ENCODE measurements around the gene TXNDC17.
"Not testable (repeated sequence)": the region's sequence is repeated elsewhere in the genome, so short reads cannot be mapped to it uniquely, and the experiment has no call there.

Gene TXNDC17

DNA sequence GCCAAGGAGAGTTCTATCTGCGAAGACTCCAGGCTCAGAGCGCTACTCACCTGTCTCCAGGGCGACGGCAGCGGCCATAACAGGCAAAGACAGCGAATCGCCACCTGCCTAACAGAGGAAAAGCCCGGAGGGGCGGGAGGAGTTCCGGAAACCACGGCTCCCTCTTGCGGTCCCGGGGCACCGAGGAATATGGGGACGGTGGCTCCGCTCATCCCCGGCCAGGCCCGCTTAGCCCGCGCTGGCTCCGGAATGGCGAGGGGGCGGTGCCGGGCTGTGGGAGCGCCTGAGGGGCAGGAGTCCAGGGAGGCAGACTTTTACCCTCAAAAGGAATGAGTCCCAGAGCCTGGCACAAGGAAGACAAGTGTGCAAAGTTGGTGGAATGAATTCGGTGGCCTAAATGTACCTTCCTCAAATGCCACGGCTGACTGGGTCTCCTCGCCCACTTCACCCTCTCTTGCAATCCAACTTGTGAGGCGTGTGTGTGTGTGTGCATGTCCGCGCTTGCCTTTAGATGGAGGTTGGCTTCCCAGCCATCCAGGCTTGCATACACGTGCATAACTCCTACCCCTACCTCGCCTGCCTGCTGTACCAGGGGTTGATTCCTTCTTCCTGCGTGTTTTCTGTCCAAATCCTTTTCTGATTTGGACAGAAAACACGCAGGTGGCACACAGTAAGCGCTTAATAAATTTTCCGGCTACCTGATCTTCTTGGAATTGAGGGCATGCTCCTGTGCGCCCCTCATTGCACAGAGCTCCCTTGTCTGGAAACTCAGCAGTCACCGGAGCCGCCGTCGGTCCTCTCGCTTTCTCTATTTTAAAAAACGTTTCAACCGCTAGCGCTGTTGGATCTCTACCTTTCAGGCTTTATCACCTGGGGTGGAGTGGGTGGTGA lies 14.2 kb downstream of the TXNDC17 start:
- H3K27me3 ChIP-seq (replicated peaks in 2 of 5; ENCODE audit: control insufficient read depth in 4 of 5, insufficient read depth in 5 of 5, low read length in 4 of 5) = peaks cover 0 to 36% (median 20%) of the 10 kb centered on the region in 5 experiments
- H3K4me1 ChIP-seq (ENCODE audit: control extremely low read depth in 1 of 4, control insufficient read depth in 4 of 4, insufficient read depth in 4 of 4, low read length in 3 of 4) = peaks cover 12 to 48% (median 42%) of the 10 kb centered on the region in 4 experiments
- ChIA-PET POLR2A (no interaction called here), CTCF (no interaction called here)
- no peak overlapping the region for H3K27ac ChIP-seq (ENCODE audit: insufficient read depth in 1 of 2, low read depth in 1 of 2, low read length in 2 of 2, poor library complexity in 1 of 2, severe bottlenecking in 2 of 2)
- peak in 1 of 3 donors; percentile 36 for DNase-seq
- H3K9me3 ChIP-seq (ENCODE audit: control extremely low read depth in 1 of 5, control insufficient read depth in 4 of 5, insufficient read depth in 2 of 5, low read depth in 1 of 5, low read length in 4 of 5) = no peaks in the 10 kb centered on the region
- WGBS (ENCODE audit: insufficient coverage) = 50% methylated on average over 38 of the region's 46 CpGs
- peak overlapping the region in 2 of 7 experiments; percentile 23 to 46 for H3K4me3 ChIP-seq (ENCODE audit: control insufficient read depth in 1 of 7, extremely low read depth in 1 of 7, insufficient read depth in 4 of 7, low read depth in 2 of 7, low read length in 6 of 7)
- no peaks in the 10 kb centered on the region for H3K36me3 ChIP-seq (ENCODE audit: control insufficient read depth in 4 of 4, insufficient read depth in 4 of 4, low read length in 3 of 4)

DNA sequence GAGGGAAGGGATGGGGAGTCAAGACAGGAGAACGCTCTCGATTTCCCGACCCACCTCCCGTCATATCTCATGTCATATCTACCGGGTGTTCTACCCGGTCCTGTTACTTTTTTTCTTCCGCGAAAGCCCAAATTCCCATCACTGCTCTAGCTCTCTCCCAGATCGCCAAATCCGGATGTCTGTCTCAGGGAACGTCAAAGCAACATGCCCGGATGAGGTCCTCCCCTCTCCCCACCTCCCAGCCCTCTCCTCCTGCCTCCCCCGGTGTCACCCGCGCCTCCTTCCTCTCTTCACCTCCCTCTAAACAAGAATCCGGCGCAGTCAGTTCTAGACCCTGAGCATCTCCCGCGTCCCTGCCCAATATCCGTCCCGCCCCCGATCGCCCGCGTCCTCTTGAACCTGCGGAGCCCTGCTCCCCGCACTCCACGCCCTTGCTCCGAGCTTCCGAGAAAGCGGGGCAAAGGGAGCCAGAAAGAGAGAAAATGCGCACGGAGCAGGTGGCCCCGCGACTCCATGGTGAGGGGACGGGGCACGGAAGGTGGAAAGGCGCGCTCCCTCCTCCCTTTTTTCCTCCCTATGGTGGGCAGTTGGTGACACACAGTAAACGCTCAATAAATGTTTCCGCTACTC lies 15.0 kb downstream of the TXNDC17 start:
- peaks cover 7 to 51% (median 42%) of the 10 kb centered on the region in 4 experiments for H3K4me1 ChIP-seq (ENCODE audit: control extremely low read depth in 1 of 4, control insufficient read depth in 4 of 4, insufficient read depth in 4 of 4, low read length in 3 of 4)
- 7% methylated on average over 4 of the region's 41 CpGs for WGBS (ENCODE audit: insufficient coverage)
- DNase-seq; H3K9me3 ChIP-seq (ENCODE audit: control extremely low read depth in 1 of 5, control insufficient read depth in 4 of 5, insufficient read depth in 2 of 5, low read depth in 1 of 5, low read length in 4 of 5); H3K27ac ChIP-seq (ENCODE audit: insufficient read depth in 1 of 2, low read depth in 1 of 2, low read length in 2 of 2, poor library complexity in 1 of 2, severe bottlenecking in 2 of 2); POLR2A ChIA-PET; H3K36me3 ChIP-seq (ENCODE audit: control insufficient read depth in 4 of 4, insufficient read depth in 4 of 4, low read length in 3 of 4); CTCF ChIA-PET: not testable (repeated sequence)
- peaks cover 0 to 36% (median 20%) of the 10 kb centered on the region in 5 experiments for H3K27me3 ChIP-seq (replicated peaks in 2 of 5; ENCODE audit: control insufficient read depth in 4 of 5, insufficient read depth in 5 of 5, low read length in 4 of 5)
- H3K4me3 ChIP-seq (ENCODE audit: control insufficient read depth in 1 of 7, extremely low read depth in 1 of 7, insufficient read depth in 4 of 7, low read depth in 2 of 7, low read length in 6 of 7) = peak overlapping the region in 3 of 7 experiments; percentile 4 to 48 (median 46)

DNA sequence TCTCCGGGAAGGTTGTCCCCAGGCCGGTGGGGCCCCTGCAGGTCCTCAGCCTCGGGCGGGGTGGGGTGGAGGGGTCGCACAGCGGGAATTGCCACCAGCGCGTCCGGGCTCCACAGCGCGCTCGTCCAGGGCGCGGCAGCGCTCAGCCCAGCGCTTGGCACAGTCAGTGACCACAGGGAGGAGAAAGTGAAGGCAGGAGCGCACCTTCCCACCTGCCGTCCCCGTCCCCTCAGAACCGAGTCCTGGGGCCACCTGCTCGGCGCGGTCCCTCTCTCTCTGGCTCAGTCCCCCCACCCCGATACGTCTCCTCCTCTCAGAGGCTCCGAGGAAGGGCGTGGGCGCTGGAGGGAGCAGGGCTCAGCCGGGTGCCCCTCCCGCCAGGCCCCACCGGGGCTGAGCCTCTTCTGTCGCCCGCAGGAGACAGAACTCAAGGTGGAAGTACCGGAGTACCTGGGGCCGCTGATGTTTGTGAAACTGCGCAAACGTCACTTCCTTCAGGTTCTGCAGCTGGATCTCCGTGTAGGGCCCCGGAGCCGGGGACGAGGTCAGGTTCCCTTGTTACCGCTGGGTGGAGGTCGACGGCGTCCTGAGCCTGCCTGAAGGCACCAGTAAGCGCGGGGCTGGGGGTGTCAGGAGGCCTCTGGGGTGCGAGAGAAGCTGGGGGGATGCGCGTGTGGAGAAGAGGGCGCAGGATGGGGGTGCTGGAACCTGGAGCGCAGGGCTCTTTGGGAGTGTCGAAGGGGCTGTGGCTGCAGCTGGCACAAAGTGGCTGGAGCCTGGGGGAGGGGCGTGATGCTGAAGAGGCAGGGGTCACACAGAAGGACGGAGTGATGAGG lies 16.2 kb downstream of the TXNDC17 start:
- peak in 2 of 3 donors; percentile 66 to 78 for DNase-seq
- CTCF ChIA-PET; POLR2A ChIA-PET; H3K36me3 ChIP-seq (ENCODE audit: control insufficient read depth in 4 of 4, insufficient read depth in 4 of 4, low read length in 3 of 4); H3K27ac ChIP-seq (ENCODE audit: insufficient read depth in 1 of 2, low read depth in 1 of 2, low read length in 2 of 2, poor library complexity in 1 of 2, severe bottlenecking in 2 of 2); H3K9me3 ChIP-seq (ENCODE audit: control extremely low read depth in 1 of 5, control insufficient read depth in 4 of 5, insufficient read depth in 2 of 5, low read depth in 1 of 5, low read length in 4 of 5): not testable (repeated sequence)
- peaks cover 13 to 52% (median 46%) of the 10 kb centered on the region in 4 experiments for H3K4me1 ChIP-seq (ENCODE audit: control extremely low read depth in 1 of 4, control insufficient read depth in 4 of 4, insufficient read depth in 4 of 4, low read length in 3 of 4)
- peak overlapping the region in 5 of 7 experiments; percentile 32 to 63 (median 50) for H3K4me3 ChIP-seq (ENCODE audit: control insufficient read depth in 1 of 7, extremely low read depth in 1 of 7, insufficient read depth in 4 of 7, low read depth in 2 of 7, low read length in 6 of 7)
- WGBS (ENCODE audit: insufficient coverage) = 10% methylated on average over 20 of the region's 55 CpGs
- peaks cover 0 to 36% (median 20%) of the 10 kb centered on the region in 5 experiments for H3K27me3 ChIP-seq (replicated peaks in 2 of 5; ENCODE audit: control insufficient read depth in 4 of 5, insufficient read depth in 5 of 5, low read length in 4 of 5)

DNA sequence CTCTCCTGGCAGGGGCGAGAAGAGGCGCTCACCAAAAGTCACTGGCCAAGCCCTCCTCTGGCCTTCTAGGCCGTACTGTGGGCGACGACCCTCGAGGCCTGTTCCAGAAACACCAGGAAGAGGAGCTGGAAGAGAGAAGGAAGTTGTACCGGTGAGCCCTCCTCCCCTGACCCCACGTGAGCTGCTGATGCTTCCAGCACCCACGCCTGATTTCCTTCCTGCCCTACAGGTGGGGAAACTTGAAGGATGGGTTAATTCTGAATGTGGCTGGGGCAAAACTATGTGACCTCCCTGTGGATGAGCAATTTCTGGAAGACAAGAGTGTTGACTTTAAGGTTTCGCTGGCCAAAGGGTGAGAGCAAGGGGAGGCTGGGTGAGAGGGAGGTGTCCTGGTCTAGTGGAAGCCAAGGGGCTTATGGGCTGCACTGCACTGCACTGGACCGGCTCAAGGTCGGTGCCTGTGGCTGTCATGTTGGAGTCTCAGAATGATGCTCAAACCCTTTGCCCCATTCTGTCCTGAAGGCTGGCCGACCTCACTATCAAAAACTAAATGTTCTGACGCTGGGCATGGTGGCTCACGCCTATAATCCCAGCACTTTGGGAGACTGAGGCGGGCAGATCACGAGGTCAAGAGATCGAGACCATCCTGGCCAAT lies 16.9 kb downstream of the TXNDC17 start:
- CTCF ChIA-PET = no interaction called here
- peak overlapping the region in 4 of 7 experiments; percentile 31 to 63 (median 56) for H3K4me3 ChIP-seq (ENCODE audit: control insufficient read depth in 1 of 7, extremely low read depth in 1 of 7, insufficient read depth in 4 of 7, low read depth in 2 of 7, low read length in 6 of 7)
- peaks cover 7 to 49% (median 42%) of the 10 kb centered on the region in 4 experiments for H3K4me1 ChIP-seq (ENCODE audit: control extremely low read depth in 1 of 4, control insufficient read depth in 4 of 4, insufficient read depth in 4 of 4, low read length in 3 of 4)
- no peak for DNase-seq
- H3K27ac ChIP-seq (ENCODE audit: insufficient read depth in 1 of 2, low read depth in 1 of 2, low read length in 2 of 2, poor library complexity in 1 of 2, severe bottlenecking in 2 of 2) = no peak overlapping the region
- POLR2A ChIA-PET = no interaction called here
- H3K27me3 ChIP-seq (replicated peaks in 2 of 5; ENCODE audit: control insufficient read depth in 4 of 5, insufficient read depth in 5 of 5, low read length in 4 of 5) = peaks cover 0 to 36% (median 19%) of the 10 kb centered on the region in 5 experiments
- H3K36me3 ChIP-seq (ENCODE audit: control insufficient read depth in 4 of 4, insufficient read depth in 4 of 4, low read length in 3 of 4) = no peaks in the 10 kb centered on the region
- H3K9me3 ChIP-seq (ENCODE audit: control extremely low read depth in 1 of 5, control insufficient read depth in 4 of 5, insufficient read depth in 2 of 5, low read depth in 1 of 5, low read length in 4 of 5) = no peaks in the 10 kb centered on the region
- 79% methylated on average over 14 of the region's 18 CpGs for WGBS (ENCODE audit: insufficient coverage)

DNA sequence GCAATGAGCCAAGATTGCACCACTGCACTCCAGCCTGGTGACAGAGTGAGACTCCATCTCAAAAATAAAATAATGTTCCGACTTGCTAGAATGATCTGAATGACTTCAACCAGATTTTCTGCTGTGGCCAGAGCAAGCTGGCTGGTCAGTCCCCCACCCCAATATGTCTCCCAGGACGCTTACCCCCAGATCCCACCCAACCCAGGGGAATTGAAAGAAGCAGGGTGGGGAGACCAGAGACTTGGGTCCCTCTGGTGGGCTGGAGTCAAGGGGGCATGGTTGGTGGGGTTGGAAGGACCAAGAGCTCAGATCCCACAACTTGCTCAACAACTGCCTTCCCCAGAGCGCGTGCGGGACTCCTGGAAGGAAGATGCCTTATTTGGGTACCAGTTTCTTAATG lies 17.6 kb downstream of the TXNDC17 start:
- WGBS (ENCODE audit: insufficient coverage) = no CpG with 5 or more reads among the region's 5 CpGs
- CTCF ChIA-PET; H3K9me3 ChIP-seq (ENCODE audit: control extremely low read depth in 1 of 5, control insufficient read depth in 4 of 5, insufficient read depth in 2 of 5, low read depth in 1 of 5, low read length in 4 of 5); DNase-seq; H3K36me3 ChIP-seq (ENCODE audit: control insufficient read depth in 4 of 4, insufficient read depth in 4 of 4, low read length in 3 of 4); POLR2A ChIA-PET; H3K4me3 ChIP-seq (ENCODE audit: control insufficient read depth in 1 of 7, extremely low read depth in 1 of 7, insufficient read depth in 4 of 7, low read depth in 2 of 7, low read length in 6 of 7); H3K27ac ChIP-seq (ENCODE audit: insufficient read depth in 1 of 2, low read depth in 1 of 2, low read length in 2 of 2, poor library complexity in 1 of 2, severe bottlenecking in 2 of 2): not testable (repeated sequence)
- Histone ChIP-seq H3K27me3 (replicated peaks in 2 of 5; ENCODE audit: control insufficient read depth in 4 of 5, insufficient read depth in 5 of 5, low read length in 4 of 5) (peaks cover 0 to 36% (median 15%) of the 10 kb centered on the region in 5 experiments), H3K4me1 (ENCODE audit: control extremely low read depth in 1 of 4, control insufficient read depth in 4 of 4, insufficient read depth in 4 of 4, low read length in 3 of 4) (peaks cover 6 to 44% (median 41%) of the 10 kb centered on the region in 4 experiments)

DNA sequence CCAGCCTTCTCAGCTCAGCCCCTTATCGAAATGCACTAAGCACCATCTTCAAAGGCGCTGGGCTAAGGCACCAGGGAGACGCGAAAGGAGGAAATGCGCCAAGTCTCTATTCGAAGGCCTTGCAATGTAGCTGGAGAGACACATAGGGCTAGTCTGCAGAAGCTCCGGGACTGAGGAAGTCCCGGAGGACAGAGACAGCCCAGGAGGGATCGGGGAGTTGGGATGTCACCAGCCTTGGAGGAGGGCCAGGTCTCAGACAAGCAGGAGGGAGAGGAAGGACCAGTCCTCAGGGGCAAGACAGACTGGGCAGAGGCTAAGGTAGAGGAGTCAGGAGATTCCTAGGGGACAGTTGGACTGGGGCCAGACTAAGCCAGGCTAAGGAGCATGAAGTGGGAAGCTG lies 19.2 kb downstream of the TXNDC17 start:
- 78% methylated on average over 9 of the region's 9 CpGs for WGBS (ENCODE audit: insufficient coverage)
- no peaks in the 10 kb centered on the region for H3K9me3 ChIP-seq (ENCODE audit: control extremely low read depth in 1 of 5, control insufficient read depth in 4 of 5, insufficient read depth in 2 of 5, low read depth in 1 of 5, low read length in 4 of 5)
- no peak overlapping the region for H3K27ac ChIP-seq (ENCODE audit: insufficient read depth in 1 of 2, low read depth in 1 of 2, low read length in 2 of 2, poor library complexity in 1 of 2, severe bottlenecking in 2 of 2)
- no peak overlapping the region for H3K4me3 ChIP-seq (ENCODE audit: control insufficient read depth in 1 of 7, extremely low read depth in 1 of 7, insufficient read depth in 4 of 7, low read depth in 2 of 7, low read length in 6 of 7)
- H3K36me3 ChIP-seq (ENCODE audit: control insufficient read depth in 4 of 4, insufficient read depth in 4 of 4, low read length in 3 of 4) = no peaks in the 10 kb centered on the region
- peak in 1 of 3 donors; percentile 38 for DNase-seq
- H3K4me1 ChIP-seq (ENCODE audit: control extremely low read depth in 1 of 4, control insufficient read depth in 4 of 4, insufficient read depth in 4 of 4, low read length in 3 of 4) = peaks cover 6 to 40% (median 34%) of the 10 kb centered on the region in 4 experiments
- POLR2A ChIA-PET = no interaction called here
- H3K27me3 ChIP-seq (replicated peaks in 2 of 5; ENCODE audit: control insufficient read depth in 4 of 5, insufficient read depth in 5 of 5, low read length in 4 of 5) = peaks cover 0 to 20% (median 6%) of the 10 kb centered on the region in 5 experiments
- CTCF ChIA-PET = interaction anchor here (1.4 to 2.7 kb wide), 2 partner anchors 11 kb away, joined by 5 to 12 read pairs; no protein-coding TSS in a partner anchor

Data from common myeloid progenitor, CD34-positive (primary cell).